OCI-LY7 (cell line): Measurements from ENCODE around the gene OPCML.

Source experiments
- CTCF ChIP-seq: fragments of 200-600 bp; sonication (generic); conservative IDR thresholded peaks from 2 replicates; pipeline ENCODE4 v1.5.1; 2014; ENCODE audit warnings: mild to moderate bottlenecking, antibody characterized with exemption, low read length, moderate library complexity, mixed read lengths
- EZH2phosphoT487 ChIP-seq: fragments of 200-600 bp; sonication (generic); IDR thresholded peaks from 2 replicates; pipeline ENCODE4 v1.6.1; 2018; ENCODE audit warnings: low read depth, borderline replicate concordance, mild to moderate bottlenecking, mixed run types, antibody characterized with exemption, low read length, moderate library complexity, mixed read lengths

- no peak for TF ChIP-seq CTCF
- TF ChIP-seq EZH2phosphoT487 = no peak
These were observed 40.5 kb downstream of the OPCML start for GRCh38 chr11:133491680-133492383.
